GM12873 (cell line): ENCODE results near the gene MGAT5.

ENCODE experiments used
- TF ChIP-seq, protein P1 (sequence below): IDR thresholded peaks from 2 replicates; pipeline ENCODE4 v1.5.1; 2012; ENCODE audit warnings: low read depth, mild to moderate bottlenecking, moderate library complexity, low read length, control low read depth; ENCODE audit not compliant: insufficient read depth; ENCODE audit errors: missing control alignments

The MGAT5 gene

DNA sequence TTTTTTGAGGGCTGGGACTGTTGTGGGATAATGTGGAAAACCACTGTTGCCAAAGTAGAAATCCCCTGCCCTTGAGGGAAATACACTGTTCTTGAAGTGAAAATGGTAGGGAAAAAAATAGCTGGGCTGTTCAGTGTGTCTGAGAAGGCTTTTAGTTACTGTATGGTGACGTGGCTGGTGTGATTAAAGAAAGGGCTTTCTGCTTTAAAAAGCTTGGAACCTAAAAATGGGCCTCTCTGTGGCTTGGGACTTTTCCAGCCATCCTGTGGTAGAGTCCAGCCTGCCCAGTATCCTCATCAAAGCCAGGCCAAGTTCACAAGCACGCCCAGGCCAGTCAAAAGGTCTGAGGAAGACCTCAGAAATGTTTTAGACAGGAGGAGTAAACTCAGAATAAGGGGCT lies 6.8 kb downstream of the MGAT5 start:
- TF ChIP-seq, protein P1, sequence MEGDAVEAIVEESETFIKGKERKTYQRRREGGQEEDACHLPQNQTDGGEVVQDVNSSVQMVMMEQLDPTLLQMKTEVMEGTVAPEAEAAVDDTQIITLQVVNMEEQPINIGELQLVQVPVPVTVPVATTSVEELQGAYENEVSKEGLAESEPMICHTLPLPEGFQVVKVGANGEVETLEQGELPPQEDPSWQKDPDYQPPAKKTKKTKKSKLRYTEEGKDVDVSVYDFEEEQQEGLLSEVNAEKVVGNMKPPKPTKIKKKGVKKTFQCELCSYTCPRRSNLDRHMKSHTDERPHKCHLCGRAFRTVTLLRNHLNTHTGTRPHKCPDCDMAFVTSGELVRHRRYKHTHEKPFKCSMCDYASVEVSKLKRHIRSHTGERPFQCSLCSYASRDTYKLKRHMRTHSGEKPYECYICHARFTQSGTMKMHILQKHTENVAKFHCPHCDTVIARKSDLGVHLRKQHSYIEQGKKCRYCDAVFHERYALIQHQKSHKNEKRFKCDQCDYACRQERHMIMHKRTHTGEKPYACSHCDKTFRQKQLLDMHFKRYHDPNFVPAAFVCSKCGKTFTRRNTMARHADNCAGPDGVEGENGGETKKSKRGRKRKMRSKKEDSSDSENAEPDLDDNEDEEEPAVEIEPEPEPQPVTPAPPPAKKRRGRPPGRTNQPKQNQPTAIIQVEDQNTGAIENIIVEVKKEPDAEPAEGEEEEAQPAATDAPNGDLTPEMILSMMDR, result no peak

DNA sequence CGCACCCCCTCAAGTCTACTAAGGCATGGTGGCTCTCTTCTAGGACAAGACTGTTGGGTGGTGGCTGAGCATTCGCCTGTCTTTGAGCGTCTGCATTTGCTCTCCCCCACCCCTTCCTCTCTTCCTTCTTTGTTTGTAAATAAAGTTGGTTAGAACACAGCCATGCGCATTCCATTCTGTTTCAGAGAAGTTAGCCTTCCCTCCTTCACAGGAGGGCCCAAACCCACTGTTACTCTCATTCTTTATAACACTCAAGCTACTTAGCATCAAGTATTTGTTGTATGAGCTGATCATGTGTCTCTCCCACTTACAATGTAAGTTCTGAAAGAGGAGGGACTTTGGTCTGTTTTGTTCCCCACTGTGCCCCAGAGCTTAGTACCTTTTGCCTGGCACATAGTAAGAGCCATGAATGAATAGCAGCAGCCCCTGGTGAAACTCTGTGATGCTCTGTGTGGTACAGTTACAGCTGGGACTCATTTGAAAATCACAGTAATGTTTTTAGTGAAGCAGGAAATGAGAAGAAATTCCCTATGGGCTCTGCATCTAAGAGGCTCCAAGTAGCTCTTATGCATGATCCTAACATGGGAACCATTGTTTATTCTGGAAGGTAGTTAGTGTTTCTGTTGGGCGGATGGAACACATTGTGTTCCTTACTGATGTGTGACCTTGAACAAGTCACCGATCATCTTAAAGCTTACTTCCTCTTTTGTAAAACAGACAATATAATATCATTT lies 7.7 kb downstream of the MGAT5 start:
- TF ChIP-seq, protein P1, result no peak

DNA sequence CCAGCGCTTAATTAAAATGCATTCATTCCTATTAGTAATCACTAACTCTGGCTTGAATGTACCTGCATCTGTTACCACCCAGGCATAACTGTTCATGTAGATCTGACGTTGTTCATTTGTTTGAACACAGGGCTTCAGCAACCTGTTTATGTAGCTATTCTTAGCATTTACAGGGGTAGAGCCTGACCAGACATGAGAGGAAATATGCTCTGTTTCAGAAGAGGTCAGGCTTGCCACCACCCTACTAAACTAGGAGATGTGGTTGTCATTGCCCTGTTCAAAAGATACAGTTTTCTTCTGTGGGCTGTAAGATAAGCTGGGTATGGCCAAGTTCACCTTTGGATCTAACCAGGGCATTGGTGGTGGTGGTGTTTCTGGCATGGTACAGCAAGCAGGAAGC lies 8.8 kb downstream of the MGAT5 start:
- TF ChIP-seq, protein P1, result no peak

DNA sequence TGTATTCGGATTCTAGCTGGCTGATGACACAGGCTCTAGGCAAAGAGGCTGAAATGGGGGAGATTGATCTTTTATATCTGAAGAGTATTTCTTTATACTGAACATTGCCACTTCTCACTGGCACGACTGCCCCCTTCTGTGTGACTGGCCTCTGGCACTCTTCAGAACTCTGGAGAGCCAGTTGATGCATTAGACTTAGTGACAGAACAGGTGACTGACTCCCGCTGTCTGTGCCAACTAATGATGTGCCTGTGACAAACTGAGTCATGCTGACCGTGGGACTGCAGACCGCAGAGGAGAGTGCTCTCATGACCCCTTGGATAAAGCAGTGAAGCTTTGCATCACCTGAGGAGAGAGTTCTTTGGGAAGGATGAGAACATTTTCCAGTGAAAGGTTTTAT lies 14.4 kb downstream of the MGAT5 start:
- TF ChIP-seq, protein P1, result no peak

DNA sequence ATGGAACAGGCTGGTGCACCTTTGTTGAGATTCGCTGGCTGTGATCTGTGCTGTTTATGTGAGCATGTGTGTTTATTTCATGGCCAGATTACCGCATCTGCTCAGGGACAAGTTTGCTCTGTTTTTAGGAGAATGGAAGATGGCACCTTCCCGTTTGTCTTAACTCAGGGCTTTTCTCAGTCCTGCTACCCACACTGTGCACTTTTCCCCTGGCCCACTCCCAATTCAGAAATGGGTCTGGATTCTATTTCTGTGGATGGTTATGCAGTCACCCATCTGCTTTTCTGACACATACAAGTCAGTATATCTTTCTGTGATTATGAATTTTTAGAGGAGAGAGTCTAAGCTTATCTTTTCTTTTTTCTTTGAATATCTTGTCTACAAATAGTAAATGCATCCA lies 15.4 kb downstream of the MGAT5 start:
- TF ChIP-seq, protein P1, result no peak

DNA sequence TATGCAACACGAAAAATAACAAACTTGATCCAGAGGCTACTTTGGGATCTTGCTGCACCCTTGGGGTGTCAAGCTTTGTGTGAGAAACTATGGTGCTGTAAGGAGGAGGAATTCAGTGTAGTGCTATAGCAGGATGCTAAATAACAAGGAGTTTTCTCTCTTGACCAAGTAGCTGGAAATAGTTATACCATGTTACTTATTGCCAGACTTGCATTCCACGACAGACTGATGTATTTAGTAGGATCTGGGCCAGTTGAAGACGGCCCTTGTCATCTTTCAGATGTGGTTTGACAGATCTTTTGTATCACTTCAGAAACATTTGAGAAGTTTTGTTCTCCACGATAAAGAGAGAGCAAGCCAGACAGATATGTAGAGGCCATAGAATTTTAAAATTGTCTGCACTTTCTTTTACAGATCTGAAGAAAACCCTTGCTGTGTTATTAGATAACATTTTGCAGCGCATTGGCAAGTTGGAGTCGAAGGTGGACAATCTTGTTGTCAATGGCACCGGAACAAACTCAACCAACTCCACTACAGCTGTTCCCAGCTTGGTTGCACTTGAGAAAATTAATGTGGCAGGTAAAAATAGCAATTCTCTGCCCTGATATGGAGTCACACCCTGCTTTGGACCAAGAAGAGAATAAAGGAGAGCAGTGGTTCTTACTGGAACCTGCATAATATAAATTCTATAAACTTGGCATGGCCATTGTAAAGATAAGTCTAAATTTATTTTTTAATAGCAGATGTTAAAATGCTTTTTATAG lies 16.3 kb downstream of the MGAT5 start:
- TF ChIP-seq, protein P1, result no peak

DNA sequence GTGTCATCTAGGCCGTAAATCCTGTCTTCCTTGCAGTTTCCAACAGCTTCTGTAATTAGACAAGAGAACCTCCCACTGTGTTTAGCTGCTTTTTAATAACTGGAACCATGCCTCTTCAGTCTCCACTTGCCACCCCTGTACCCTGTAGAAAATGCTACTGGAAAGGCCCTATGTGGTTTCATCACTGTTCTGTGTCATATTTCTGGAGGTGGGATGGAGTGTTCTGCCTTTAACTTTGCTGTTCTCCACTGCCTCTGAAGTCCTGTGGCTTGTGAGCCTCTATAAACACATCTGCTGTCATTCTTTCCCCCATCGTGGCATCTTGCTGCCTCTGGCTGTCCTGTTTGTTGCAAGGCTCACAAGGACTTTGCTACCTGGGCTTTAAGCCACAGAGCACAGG lies 17.9 kb downstream of the MGAT5 start:
- TF ChIP-seq, protein P1, result no peak
